ENCODE measurements around the gene CEP295NL.
"Not testable (repeated sequence)": the region's sequence is repeated elsewhere in the genome, so short reads cannot be mapped to it uniquely, and the experiment has no call there.

The CEP295NL gene

DNA sequence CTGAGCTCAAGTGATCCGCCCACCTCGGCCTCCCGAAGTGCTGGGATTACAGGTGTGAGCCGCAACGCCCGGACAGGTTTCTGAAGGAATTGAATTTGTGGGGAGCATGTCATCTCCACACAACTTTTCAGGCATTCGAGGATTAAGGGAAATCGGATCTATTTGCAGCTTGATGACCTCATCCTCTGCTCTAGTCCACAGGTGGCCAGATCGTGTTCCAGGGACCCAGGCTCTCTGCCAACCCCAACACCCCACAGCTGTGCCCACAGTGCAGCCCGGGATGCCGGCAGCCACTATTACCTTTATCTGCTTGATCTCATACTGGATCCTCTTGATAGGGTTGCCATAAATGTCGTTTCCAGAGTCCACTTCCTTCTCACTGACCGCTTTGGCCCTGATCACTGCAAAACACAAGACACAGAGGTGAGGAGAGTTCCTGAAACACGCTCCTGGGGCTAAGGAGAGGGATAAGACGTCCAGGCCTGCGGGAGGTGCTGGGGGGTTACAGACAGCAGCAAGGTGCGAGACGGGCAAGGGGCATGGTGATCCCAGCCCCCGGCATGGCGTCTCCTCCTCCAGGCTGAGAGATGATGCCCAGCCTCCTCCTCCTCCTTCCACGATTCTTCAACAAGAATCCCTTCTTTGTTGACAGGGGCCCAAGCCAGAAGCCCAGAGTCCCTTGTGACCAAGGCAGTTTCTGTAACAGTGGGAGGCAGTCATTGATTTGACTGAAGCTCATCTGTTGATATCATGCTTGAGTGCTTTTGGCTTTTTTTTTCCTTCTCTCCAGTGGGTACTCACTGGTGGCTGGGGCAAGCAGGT, 29.3 kb downstream of the CEP295NL start:
- Histone ChIP-seq H3K27me3 (ENCODE audit: control insufficient read depth, insufficient read depth, low read length) (no peaks in the 10 kb centered on the region), H3K4me1 (peaks cover 7% of the 10 kb centered on the region), H3K36me3 (ENCODE audit: control insufficient read depth, insufficient read depth, low read length) (no peaks in the 10 kb centered on the region), H3K4me3 (ENCODE audit: low read depth, low read length) (no peak overlapping the region), H3K27ac (peak overlapping the region; percentile 72), H3K79me2 (no peaks in the 10 kb centered on the region), H2AFZ (no peak overlapping the region), H3K4me2 (ENCODE audit: low read length) (peak overlapping the region; percentile 71), H3K9ac (no peak overlapping the region), H3K9me3 (ENCODE audit: control insufficient read depth, low read length) (no peaks in the 10 kb centered on the region)
- TF ChIP-seq, protein P1, sequence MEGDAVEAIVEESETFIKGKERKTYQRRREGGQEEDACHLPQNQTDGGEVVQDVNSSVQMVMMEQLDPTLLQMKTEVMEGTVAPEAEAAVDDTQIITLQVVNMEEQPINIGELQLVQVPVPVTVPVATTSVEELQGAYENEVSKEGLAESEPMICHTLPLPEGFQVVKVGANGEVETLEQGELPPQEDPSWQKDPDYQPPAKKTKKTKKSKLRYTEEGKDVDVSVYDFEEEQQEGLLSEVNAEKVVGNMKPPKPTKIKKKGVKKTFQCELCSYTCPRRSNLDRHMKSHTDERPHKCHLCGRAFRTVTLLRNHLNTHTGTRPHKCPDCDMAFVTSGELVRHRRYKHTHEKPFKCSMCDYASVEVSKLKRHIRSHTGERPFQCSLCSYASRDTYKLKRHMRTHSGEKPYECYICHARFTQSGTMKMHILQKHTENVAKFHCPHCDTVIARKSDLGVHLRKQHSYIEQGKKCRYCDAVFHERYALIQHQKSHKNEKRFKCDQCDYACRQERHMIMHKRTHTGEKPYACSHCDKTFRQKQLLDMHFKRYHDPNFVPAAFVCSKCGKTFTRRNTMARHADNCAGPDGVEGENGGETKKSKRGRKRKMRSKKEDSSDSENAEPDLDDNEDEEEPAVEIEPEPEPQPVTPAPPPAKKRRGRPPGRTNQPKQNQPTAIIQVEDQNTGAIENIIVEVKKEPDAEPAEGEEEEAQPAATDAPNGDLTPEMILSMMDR (IDR thresholded peaks at IDR 0.05) = no peak

DNA sequence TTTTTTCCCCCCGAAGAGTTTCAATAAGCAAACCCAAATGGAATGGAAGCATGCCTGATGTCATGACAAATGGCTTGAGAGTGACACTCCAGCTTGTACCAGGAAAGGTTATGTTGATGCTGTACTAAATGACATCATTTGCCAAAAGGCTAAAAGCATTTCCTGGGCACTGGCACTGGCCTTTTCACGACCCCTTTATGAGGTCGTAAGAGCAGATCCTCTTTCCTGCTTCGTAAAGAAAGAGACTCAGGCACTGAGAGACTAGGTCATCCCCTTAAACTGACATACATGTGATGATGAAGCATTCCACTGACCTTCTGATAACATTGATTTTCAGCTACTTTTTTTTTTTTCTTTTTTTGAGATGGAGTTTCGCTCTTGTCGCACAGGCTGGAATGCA, 30.5 kb downstream of the CEP295NL start:
- no peaks in the 10 kb centered on the region for H3K36me3 ChIP-seq (ENCODE audit: control insufficient read depth, insufficient read depth, low read length)
- H3K4me3 ChIP-seq (ENCODE audit: low read depth, low read length) = no peak overlapping the region
- no peak overlapping the region for H3K9ac ChIP-seq
- TF ChIP-seq, protein P1 (IDR thresholded peaks at IDR 0.05) = no peak
- H3K9me3 ChIP-seq (ENCODE audit: control insufficient read depth, low read length) = no peaks in the 10 kb centered on the region
- no peaks in the 10 kb centered on the region for H3K79me2 ChIP-seq
- no peaks in the 10 kb centered on the region for H3K27me3 ChIP-seq (ENCODE audit: control insufficient read depth, insufficient read depth, low read length)
- H3K27ac ChIP-seq = no peak overlapping the region
- no peak overlapping the region for H3K4me2 ChIP-seq (ENCODE audit: low read length)
- no peak overlapping the region for H2AFZ ChIP-seq
- H3K4me1 ChIP-seq = peaks cover 7% of the 10 kb centered on the region

DNA sequence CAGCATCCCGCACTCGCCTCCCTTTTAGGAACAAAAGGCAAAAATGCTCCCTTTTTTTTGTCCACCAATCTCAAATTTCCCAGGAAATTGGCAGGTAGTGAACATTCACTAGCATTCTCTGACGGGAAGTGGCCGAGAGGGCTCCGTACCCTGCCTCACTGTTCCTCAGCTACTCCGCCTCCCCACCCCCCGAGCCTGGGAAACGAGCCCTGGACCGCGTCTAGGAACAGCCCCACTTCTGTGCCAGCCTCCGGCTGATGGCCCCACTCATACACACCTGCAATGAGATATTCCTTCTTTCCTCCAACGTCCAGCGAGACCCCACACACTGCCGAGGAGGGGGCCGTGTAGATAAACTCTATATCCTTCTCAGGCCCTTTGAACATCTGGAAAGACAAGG, 32.4 kb downstream of the CEP295NL start:
- Histone ChIP-seq H3K4me1 (peaks cover 7% of the 10 kb centered on the region), H2AFZ (no peak overlapping the region), H3K79me2 (no peaks in the 10 kb centered on the region), H3K9me3 (ENCODE audit: control insufficient read depth, low read length) (no peaks in the 10 kb centered on the region), H3K9ac (no peak overlapping the region), H3K36me3 (ENCODE audit: control insufficient read depth, insufficient read depth, low read length) (no peaks in the 10 kb centered on the region), H3K27ac (no peak overlapping the region), H3K27me3 (ENCODE audit: control insufficient read depth, insufficient read depth, low read length) (no peaks in the 10 kb centered on the region), H3K4me2 (ENCODE audit: low read length) (no peak overlapping the region), H3K4me3 (ENCODE audit: low read depth, low read length) (no peak overlapping the region)
- TF ChIP-seq, protein P1 (IDR thresholded peaks at IDR 0.05) = no peak

DNA sequence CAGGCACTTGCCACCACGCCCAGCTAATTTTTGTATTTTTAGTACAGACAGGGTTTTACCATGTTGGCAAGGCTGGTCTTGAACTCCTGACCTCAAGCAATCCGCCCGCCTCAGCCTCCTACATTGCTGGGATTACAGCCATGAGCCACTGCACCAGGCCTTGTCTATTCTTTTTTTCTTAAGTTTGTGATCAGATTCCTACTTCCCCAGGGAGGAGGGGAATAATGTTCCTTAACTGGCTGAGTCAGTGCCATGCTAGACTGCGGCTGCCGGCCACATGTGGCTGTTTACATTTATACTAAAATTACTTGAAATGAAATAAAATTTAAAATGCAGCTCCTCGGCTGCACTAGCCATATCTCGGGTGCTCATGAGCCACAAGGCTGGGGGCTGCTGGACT, 34.6 kb downstream of the CEP295NL start:
- no peaks in the 10 kb centered on the region for H3K79me2 ChIP-seq
- no peaks in the 10 kb centered on the region for H3K27me3 ChIP-seq (ENCODE audit: control insufficient read depth, insufficient read depth, low read length)
- TF ChIP-seq, protein P1 (IDR thresholded peaks at IDR 0.05) = no peak
- H2AFZ ChIP-seq = no peak overlapping the region
- H3K9ac ChIP-seq = no peak overlapping the region
- no peak overlapping the region for H3K4me2 ChIP-seq (ENCODE audit: low read length)
- no peaks in the 10 kb centered on the region for H3K4me1 ChIP-seq
- H3K4me3 ChIP-seq (ENCODE audit: low read depth, low read length) = no peak overlapping the region
- H3K27ac ChIP-seq = no peak overlapping the region
- H3K36me3 ChIP-seq (ENCODE audit: control insufficient read depth, insufficient read depth, low read length) = no peaks in the 10 kb centered on the region
- no peaks in the 10 kb centered on the region for H3K9me3 ChIP-seq (ENCODE audit: control insufficient read depth, low read length)

DNA sequence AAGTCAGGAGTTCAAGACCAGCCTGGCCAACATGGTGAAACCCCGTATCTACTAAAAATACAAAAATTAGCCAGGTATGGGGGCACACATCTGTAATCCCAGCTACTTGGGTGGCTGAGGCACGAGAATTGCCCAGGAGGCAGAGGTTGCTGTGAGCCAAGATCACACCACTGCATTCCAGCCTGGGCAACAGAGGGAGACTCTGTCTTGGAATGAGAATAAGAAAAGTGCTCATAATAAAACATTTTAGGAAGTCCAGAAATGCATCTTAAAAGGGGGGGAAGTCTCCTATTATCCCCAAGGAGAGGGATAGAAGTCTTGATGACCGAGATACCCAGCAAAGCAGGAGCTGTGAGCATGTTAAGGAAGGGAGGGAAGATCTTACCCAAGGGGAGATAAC, 36.0 kb downstream of the CEP295NL start:
- H3K27ac ChIP-seq; H3K4me3 ChIP-seq (ENCODE audit: low read depth, low read length); H3K27me3 ChIP-seq (ENCODE audit: control insufficient read depth, insufficient read depth, low read length): not testable (repeated sequence)

More for the DNA sequence above, 36.0 kb downstream of the CEP295NL start:
- H2AFZ ChIP-seq; H3K79me2 ChIP-seq; H3K36me3 ChIP-seq (ENCODE audit: control insufficient read depth, insufficient read depth, low read length); H3K4me1 ChIP-seq; H3K9me3 ChIP-seq (ENCODE audit: control insufficient read depth, low read length); H3K9ac ChIP-seq; H3K4me2 ChIP-seq (ENCODE audit: low read length): not testable (repeated sequence)

All from parathyroid adenoma (tissue), 2 donors.